ENCODE data around the gene TTC16.

The TTC16 gene, protein sequence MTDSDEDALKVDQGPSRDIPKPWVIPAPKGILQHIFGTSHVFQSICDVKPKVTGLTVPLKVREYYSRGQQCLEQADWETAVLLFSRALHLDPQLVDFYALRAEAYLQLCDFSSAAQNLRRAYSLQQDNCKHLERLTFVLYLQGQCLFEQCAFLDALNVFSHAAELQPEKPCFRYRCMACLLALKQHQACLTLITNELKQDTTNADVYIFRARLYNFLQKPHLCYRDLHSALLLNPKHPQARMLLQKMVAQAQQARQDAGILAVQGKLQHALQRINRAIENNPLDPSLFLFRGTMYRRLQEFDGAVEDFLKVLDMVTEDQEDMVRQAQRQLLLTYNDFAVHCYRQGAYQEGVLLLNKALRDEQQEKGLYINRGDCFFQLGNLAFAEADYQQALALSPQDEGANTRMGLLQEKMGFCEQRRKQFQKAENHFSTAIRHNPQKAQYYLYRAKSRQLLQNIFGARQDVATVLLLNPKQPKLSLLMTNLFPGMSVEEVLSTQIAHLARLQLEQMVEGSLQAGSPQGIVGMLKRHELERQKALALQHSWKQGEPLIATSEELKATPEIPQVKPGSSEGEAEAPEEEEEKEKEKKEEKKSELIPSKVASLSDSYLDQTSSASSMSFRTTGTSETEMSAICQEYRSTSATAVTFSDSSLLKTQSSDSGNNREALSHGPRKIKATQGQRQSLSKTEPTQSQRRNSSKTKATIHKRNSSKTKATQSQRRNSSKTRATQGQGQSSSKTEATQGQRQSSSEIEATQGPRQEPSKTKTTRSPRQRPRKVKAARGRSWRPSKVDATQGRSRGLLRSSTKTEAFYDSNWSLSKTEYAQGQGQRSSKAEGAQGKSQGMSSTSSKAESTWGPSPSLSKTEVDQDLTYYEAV

DNA sequence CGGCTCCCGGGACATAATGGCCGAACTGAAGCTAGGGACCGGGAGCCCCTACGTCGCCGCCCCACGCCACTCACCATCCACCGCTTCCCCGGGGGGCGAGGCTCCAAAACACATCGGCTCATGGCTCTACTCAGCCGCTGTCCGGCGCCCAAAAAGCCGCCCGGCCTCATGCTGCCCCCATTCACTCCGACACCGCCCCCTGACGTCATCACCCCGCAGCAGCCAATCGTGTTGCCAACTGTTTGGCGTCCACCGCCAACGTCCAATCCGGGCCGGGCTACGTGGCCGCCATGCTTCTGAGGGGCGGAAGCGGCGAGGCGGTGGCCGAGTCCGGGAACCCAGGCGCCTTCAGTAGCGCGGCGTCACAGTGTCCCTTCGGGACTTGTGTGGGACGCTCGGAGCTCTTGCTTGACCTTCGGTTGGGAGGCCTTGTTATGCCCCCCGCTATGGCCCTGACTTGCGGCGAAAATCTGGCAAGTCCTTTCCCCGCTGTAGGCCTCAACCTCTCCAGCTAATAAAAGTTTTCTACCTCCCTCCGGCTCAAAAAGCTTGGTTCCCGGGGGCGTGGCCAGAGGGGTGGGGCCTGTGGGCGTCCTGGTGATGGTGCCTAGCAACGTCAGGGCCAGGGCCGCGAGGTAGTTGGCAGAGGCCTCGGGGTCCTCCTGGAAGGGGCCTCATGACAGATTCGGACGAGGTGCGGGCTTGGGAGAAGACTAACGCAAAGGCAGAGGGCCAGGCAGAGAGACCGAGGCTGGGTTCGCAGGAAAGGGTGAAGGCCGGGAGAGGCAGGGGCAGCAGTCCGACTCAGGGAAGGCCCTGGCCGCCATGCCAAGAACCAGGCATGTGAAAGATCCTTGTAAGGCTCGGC, at the start of gene TTC16, which contains the start of gene PTRH1:
Gene TTC16, plus strand, starts transcription at position 610 of the 868 bp plus-strand sequence. Its CDS starts 67 bp downstream, at position 677.
Gene PTRH1, minus strand, starts transcription at position 194 of the 868 bp plus-strand sequence. Its CDS starts 24 bp downstream, at position 170.
- in situ Hi-C loops (cut with HindIII; ENCODE audit: low sequenced_read_pairs): loop anchor here (5.0 kb wide), 1 partner anchor 47 kb away; no protein-coding TSS in a partner anchor

DNA sequence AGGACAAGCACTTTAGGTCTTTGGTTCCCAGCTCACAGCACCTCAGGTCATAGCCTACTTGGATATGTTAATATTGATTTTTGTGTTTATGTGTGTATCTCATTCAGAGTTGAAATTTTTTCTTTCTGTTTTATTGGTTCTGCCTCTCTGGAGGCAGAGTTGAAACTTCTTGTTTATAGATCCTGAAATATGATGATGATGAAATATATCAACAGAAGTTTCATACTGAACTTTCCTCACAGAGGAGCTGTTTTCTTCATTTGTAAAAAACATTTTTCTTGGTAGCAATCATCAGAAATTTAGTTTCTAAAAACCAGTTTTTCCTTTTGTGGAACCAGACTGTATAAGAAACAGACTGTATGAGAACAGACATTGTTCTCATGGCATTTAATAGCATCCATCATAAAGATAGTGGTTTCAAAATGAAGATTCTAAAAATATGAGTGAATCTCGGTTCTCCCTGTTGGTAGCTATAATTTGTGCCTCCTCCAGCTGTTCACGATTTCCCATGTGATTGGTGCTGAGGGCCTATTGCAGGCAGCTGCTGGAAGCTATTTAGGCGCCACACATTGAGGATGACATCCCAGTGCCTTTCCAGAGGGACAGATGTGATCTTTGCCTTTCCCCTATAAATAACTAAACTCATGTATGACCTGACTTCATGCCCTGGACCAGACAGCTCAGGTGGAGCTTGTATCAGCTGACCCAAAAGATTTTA, 48.6 kb upstream of the TTC16 start:
- in situ Hi-C loops (cut with HindIII; ENCODE audit: low sequenced_read_pairs): no loop called here

DNA sequence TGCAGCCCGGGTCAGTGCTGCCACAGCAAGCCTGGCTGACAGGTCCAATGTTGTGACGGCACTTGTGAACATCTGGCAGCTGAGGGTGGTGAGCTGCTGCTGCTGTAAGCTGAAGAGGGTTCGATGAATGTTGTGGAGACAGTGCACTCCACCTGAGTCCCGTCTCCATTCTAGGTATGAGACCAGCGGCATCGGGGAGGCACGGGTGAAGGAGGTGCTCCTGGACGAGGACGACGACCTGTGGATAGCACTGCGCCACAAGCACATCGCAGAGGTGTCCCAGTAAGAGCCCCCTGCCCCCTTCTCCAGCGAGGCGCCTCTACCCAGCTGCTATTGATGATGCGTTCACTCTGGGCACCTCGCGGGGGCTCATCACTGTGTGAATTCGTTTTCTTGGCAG, 48.0 kb upstream of the TTC16 start:
- in situ Hi-C loops (cut with HindIII; ENCODE audit: low sequenced_read_pairs): no loop called here

DNA sequence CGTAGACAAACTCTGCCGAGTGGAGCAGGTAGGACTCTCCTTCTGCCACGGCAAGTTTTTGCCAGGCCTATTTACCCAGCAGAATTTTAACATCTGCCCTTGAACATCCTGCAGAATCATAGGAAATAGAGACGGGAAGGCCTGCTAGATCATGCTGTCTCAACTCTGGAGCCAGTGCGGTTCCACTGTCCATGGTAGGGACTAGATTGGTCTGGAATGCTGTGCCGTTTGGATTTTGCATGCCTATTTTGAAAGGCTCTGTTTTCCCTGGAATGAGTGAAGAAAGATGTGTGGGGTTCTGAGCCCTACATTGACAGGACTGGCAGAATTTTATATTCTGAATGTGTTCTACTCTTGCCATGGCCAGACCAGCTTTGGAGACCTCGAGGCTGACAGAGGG, 42.6 kb upstream of the TTC16 start:
- in situ Hi-C loops (cut with HindIII; ENCODE audit: low sequenced_read_pairs): no loop called here

DNA sequence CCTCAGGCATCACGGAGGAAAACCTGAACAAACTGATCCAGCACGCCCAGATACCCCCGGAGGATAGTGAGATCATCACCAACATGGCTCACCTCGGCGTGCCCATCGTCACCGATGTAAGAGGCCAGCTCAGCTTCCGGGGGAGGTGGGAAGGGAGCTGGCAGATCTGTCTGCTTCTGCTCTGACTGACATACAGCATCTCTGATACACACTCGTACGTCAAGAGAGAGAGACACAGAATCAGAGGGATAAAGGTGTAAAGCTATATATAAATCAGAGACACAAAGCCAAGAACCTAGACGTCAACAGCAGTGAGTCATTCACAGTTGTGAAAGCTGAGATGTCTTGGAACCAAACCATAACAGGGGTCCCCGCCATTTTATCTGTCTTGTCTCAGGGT, 39.2 kb upstream of the TTC16 start:
- in situ Hi-C loops (cut with HindIII; ENCODE audit: low sequenced_read_pairs): no loop called here

DNA sequence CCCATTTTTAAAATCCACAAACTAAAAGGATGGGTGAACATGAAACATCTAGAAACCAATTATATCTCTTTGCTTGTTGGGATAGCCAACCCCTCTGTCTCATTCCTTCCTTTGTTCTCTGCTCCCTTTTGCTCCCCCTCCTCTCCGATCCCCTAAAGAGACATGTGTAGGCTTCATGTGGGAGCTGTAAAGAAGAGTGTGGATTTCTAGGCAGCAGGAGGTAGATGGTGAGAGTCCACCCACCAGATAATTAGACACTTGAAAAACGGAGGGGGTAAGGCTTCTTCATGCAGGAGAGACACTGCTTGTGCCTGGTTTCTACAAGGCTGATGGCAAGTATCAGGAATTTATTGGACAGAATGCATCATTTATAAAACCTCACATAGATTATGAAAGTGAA, 36.4 kb upstream of the TTC16 start:
- in situ Hi-C loops (cut with HindIII; ENCODE audit: low sequenced_read_pairs): no loop called here

DNA sequence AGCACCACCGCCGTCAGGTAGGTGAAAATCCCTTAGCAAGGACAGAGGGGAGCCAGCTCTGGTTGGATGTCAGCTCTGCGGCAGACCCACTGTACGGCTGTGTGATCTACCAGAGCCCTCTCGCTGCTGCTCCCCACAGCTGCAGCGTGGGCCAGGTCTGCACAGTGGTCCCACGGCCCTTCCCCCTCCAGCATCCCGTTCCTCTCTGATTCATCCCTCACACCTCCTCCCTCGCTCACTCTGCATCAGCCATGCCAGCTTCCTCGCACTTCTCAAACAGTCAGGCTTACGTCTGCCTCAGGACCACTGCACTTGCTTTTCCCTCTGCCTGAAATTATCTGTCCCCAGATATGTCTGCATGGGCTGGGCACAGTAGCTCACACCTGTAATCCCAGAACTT, 35.7 kb upstream of the TTC16 start:
- in situ Hi-C loops (cut with HindIII; ENCODE audit: low sequenced_read_pairs): no loop called here

DNA sequence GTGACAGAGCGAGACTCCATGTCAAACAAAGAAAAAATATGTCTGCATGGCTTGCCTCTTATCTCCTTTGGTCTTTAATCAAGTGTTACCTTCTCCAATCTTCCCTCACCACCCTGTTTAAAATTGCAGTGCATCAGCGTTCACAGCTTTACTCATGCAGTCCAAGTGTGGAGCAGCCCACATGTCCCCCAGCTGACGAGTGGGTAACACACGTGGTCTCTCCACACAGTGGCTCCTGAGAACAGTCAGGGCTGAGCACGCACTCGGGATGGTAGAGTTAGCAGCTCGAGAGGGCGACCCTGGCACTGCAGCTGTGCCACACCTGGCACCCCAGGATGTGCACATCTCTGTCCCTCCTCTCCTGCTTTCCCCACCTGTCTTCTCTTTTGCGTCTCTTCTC, 35.0 kb upstream of the TTC16 start:
- in situ Hi-C loops (cut with HindIII; ENCODE audit: low sequenced_read_pairs): no loop called here

DNA sequence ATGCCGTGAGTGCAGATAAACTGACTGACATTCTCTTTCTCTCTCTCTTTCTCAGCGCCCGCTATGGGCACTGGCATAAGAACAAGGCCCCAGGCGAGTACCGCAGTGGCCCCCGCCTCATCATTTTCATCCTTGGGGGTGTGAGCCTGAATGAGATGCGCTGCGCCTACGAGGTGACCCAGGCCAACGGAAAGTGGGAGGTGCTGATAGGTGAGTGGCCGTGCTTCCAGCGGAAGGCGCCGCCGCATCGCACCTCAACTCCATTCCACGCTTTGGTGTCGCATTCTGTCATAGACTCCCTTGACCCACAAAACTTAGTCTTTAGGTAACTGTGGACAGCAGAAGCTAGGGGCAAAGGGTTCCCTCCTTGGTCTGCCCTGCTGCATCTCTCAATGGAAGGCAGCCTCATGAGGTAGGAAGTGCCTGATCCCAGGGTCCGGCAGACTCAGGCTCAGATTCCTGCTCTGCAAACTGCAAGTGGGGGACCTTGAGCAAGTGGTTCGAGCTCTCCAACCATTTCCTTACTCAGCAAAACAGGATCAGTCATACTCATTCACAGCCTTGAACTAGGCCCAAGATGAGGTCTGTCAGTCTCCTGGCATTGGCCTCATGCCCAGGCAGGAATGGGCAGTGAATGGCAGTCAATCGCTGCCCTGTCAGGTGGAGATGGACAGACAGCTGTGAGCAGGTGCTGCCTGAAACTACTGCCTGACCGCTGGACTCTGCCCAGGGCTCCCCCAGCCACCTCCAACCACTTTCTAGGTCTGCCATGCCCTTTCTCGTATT, 33.3 kb upstream of the TTC16 start:
- in situ Hi-C loops (cut with HindIII; ENCODE audit: low sequenced_read_pairs): no loop called here

DNA sequence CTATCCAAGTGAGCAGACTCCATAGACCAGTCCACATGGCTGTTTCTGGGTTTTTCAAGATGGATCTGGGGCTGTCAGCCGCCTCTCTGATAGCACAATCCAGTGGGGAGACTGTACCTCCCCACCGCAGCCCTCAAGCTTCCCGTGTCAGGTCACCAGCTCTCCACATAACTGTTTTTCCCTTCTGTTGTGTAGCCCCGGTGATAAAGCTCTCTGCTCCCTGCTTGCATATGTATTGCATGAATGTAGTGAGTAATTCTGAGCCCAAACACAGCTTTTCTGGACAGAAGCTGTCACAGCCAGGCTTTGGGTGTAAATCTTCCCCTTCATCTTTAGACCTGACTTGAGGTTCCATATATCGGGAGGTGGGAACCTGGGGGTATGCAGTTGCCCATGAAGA, 32.2 kb upstream of the TTC16 start:
- in situ Hi-C loops (cut with HindIII; ENCODE audit: low sequenced_read_pairs): no loop called here

DNA sequence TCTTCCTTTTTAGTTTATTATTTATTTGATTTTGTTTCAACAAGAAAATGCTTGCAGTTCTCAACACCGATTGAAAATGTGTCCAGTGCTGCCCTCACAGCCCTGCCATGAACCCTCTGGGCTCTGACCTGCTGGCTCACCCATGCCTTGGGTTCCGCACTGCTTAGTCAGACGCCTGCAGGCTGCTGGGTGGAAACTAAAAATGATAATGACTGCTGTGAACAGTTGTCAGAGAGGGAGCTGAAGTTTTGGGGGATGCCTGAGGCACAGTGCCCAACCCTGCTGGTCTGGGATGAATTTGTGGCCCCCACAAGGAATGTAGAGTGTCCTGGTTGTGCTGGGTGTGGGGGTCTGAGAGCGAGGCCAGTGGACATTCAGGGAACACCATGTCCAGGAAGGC, 31.3 kb upstream of the TTC16 start:
- in situ Hi-C loops (cut with HindIII; ENCODE audit: low sequenced_read_pairs): no loop called here

DNA sequence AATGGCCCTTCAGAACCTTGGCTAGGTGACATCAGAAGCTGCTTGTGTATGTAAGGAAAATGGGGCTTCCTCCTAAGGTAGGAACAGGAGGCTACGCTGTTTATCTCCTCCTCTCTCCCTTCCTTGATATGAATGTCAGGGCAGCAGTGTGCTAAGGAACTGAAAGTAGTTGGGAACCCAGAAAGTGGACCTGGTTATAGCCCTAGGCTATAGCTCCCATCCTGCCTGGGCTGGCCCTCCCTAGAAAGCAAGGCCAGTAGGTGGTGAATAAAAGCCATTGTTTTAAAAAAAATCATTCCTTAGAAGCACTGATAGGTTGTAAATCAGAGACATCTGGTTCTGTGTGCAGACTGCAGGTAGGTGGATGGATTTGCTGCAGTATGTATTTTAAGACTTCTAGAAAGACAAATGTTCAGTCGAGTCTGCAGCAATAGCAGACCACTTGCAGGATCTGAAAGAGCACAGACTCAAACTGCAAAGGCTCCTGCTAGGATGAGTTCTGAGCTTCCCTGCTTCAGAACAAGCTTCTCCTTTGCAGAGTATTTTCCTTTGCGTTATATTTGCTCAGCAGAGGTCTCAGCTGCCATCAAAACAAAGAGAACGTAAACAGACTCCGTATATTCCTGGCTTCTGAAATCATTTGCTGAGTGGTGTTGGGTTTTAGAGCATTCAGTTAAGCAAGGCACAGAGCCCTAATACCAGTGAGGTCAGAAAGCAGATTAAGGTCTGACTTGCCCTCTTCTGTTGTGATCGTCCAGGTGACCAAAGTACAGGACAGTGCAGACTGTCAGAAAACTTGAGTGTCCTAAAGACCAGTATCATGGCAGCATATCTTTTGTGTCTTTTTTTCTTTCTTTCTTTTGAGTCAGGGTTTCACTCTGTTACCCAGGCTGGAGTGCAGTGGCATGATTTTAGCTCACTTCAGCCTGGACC, 29.2 kb upstream of the TTC16 start:
- in situ Hi-C loops (cut with HindIII; ENCODE audit: low sequenced_read_pairs): loop anchor here (5.0 kb wide), 2 partner anchors 34 to 59 kb away; no protein-coding TSS in a partner anchor

DNA sequence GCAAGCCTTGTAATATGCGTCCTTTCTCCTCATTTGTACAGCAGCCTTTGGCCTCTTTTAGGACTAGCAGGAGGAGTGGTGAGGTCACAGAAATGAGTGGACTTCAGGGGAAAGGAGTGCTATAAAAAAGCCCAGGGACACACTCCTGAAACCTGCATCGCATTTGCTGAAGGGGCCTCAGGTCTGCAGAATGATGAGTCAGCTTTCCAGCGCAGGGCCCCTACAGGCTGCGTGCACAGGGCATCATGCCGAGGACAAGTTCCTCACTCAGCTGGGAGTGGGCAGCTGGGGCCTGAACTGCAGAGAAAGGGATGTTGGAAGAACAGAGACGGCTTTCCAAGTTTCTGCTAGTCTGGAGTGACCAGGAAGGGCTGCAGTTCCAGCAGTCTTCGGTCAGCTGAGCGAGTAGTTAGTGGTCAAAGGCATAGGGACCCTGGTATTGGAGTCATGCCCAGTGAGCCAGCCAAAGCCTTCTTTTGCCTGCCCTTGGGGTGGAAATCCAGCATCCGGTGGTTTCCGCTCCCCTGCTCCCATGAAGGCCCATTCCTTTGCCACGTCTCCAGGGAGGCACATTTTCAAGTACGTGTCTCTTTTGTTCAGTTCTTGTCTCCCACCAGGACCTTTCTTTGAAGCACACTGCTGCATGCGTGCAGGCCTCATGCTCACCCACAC, 26.4 kb upstream of the TTC16 start:
- in situ Hi-C loops (cut with HindIII; ENCODE audit: low sequenced_read_pairs): loop anchor here (5.0 kb wide), 2 partner anchors 37 to 62 kb away; no protein-coding TSS in a partner anchor

DNA sequence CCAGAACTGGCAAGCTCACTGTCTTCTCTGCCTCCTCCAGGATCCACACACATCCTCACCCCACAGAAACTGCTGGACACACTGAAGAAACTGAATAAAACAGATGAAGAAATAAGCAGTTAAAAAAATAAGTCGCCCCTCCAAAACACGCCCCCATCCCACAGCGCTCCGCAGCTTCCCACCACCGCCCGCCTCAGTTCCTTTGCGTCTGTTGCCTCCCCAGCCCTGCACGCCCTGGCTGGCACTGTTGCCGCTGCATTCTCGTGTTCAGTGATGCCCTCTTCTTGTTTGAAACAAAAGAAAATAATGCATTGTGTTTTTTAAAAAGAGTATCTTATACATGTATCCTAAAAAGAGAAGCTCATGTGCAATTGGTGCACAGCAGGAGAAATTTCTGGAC, 25.1 kb upstream of the TTC16 start:
- in situ Hi-C loops (cut with HindIII; ENCODE audit: low sequenced_read_pairs): no loop called here

DNA sequence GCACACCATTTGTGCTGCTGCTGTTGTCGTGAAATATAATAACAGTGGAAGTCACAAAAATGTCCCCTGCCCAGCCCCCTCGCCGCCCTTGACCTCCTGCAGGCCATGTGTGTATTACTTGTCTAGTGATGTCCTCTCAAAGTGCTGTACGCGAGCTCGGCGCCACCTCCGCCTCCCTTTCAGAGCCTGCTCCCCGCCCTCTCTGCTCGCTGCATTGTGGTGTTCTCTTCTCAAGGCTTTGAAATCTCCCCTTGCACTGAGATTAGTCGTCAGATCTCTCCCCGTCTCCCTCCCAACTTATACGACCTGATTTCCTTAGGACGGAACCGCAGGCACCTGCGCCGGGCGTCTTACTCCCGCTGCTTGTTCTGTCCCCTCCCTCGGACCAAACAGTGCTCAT, 23.8 kb upstream of the TTC16 start:
- in situ Hi-C loops (cut with HindIII; ENCODE audit: low sequenced_read_pairs): no loop called here

DNA sequence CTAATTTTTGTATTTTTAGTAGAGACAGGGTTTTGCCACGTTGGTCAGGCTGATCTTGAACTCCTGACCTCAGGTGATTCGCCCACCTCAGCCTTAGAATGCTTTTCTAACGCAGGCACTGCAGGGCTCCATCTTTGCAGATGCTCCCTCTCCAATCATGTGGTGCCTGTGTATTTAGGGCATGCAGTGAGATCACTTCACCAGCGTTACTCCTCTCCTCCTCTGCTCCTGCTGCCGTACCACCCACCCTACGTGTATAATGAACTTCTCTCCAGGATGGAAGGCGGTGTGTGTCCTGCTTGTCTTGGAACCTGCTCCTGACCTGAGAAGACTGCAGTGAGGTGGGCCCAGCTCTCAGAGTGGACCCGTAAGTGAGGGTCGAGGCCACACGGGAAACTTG, 22.7 kb upstream of the TTC16 start:
- in situ Hi-C loops (cut with HindIII; ENCODE audit: low sequenced_read_pairs): no loop called here

DNA sequence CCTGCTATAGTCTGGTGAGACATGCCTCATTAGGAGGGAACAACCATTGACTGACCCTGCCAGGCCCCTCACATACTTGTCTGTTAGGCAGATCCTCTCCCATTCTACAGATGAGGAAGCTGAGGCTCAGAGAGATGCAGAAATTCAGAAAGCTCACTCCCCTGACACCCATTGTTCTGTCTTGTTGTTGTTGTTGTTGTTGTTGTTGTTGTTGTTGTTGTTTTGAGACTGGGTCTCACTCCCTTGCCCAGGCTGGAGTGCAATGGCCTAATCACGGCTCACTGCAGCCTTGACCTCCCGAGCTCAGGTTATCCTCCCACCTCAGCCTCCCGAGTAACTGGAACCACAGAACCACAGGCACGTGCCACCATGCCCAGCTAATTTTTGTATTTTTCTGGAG, 22.2 kb upstream of the TTC16 start:
- in situ Hi-C loops (cut with HindIII; ENCODE audit: low sequenced_read_pairs): no loop called here

Measured in endothelial cell of hepatic sinusoid (primary cell).